HG03571 (cell line): ENCODE measurements around the gene CCDC86.
"Not testable (repeated sequence)": the region's sequence is repeated elsewhere in the genome, so short reads cannot be mapped to it uniquely, and the experiment has no call there.

ENCODE experiments used
- ATAC-seq: cut with Tn5 transposase; IDR thresholded peaks from one replicate; pipeline ENCODE4 v1.9.1; 2021; ENCODE audit not compliant: unreplicated experiment

CCDC86 gene, protein sequence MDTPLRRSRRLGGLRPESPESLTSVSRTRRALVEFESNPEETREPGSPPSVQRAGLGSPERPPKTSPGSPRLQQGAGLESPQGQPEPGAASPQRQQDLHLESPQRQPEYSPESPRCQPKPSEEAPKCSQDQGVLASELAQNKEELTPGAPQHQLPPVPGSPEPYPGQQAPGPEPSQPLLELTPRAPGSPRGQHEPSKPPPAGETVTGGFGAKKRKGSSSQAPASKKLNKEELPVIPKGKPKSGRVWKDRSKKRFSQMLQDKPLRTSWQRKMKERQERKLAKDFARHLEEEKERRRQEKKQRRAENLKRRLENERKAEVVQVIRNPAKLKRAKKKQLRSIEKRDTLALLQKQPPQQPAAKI

DNA sequence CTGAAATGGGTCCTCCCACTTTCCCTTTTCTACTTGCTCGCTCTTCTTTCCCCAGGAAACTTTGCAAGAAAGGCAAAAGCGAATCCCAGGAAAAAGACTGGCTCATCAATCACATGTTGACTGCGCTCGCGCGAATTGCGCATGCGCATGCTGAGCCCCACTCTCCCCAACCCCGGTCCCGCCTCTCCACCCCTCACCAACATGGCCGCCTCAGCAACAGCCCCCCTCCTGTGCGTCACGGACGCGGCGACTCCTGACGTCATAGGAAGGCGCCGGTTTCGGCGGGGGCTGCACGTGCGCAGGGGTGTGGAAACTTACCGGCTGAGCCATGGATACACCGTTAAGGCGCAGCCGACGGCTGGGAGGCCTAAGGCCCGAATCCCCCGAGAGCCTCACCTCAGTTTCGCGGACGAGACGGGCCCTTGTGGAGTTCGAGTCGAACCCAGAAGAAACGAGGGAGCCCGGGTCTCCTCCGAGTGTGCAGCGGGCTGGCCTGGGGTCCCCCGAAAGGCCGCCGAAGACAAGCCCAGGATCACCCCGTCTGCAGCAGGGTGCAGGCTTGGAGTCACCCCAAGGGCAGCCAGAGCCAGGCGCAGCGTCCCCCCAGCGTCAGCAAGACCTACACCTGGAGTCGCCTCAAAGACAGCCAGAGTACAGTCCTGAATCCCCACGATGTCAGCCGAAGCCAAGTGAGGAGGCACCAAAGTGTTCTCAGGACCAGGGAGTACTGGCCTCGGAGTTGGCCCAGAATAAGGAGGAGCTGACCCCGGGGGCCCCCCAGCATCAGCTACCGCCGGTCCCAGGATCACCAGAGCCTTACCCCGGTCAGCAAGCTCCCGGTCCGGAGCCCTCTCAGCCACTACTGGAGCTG lies at the start of gene CCDC86:
Gene CCDC86 (plus strand): TSS at position 317 of the 871 bp plus-strand sequence. CDS start 12 bp downstream, at position 329.
- peak; percentile 78 for ATAC-seq

DNA sequence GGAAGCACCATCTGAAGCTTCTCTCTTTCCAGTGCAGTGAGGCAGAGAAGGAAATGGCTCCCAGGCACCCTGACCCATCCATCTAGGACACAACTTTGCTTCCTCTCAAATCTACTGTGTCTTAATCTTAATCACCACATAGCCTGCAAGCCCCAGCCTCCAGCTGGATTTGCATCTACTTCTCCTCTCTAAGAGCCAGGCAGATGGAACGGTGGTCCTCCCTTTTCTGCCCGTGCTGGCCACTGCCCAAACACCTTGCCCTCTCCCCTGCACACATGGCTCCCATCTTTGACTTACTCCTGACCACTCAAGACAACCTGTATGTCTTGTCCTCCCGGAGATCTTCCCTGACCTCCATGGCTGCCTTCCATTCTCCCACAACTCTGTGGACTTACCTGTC lies 49.4 kb upstream of the CCDC86 start:
- no peak for ATAC-seq

DNA sequence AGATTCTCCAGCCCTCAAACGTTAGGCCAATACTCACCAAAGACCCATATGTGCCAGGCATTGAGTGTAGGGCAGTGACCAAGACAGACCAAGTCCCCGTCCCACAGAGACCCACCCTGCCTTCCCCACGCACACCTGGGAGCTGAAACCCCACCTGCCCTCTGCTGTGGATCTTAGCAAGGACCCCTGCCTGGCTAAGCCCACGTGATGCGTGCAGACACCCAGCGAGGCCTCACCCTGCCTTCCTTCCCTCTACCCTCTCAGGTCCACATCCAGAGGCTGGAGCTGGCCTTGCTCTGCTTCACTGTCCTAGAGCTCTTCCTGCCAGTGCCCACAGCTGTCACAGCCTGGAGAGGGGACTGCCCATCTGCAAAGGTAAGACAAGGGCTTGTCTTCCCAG lies 46.6 kb upstream of the CCDC86 start:
- ATAC-seq: no peak

DNA sequence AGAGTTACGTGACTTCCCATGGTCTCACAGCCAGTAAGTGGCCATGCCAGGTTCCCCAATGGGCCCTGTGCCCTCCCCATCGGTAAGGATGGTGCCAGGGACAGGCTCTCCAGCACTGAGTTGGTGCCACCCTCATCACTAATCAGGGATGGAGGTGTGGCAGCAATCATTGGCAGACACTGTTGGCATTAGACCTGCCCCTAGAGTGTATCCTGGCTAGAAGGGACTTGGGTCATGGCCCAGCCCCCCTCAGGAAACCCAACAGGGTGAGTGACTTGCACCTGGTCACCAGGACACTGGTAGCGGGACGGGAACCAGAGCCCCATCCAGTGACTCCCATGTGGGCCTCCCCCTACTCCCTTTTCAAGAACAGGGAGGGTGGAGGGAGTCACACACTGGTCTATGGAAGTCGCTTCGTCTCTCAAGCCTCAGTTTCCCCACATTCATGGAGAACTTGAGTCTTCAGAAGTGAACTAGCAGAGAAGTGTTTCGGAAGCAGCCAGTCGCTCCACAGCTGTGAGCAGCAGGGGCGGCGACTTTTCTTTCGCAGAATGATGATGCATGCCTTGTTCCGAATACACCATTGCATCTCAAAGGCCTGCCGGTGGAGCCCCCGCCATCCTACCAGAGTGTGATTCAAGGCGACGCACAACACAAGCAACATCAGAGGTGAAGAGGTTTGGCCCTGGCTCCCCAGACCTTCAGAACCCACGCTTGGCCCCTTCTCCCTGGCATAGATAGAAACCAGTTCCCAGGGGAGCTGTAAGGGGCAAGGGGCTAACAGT lies 43.9 kb upstream of the CCDC86 start:
- no peak for ATAC-seq

DNA sequence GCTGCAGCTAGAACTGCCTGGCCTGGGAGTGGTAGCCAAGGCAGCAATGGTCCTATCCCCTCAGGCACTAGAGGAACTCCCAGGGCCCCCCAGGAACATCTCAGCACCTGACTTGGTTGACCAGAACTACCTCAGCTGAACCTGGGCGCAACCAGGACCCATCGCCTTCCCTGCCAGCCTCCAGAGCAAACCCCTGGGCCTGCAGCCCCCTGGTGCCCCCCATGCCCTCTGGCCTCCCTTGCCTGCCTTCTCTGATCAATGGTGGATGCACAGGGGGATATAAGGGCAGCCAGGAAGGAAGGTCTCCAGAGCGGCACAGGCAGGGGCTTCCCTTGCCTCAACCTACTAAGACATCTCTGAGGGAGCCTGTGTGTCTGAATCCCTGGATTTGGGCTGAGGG lies 43.3 kb upstream of the CCDC86 start:
- ATAC-seq: no peak

DNA sequence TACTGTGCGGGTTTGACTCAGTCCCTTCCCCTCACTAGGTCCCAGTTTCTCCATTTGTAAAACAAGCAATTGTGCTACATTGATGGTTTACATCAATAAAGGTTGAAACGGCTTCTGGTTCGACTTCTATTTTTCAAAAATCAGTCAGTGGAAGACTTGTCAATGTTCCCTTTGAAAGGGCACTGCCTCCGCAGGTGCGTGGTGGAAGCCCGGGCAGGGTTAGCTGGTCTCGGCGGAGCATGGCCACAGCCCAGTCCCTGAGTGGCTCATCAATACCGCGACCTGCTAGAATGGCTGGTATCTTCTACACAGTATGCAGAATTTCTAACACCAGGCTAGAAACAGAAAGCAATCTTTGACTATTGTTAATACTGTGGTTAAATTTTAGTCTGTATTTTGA lies 40.7 kb upstream of the CCDC86 start:
- no peak for ATAC-seq

DNA sequence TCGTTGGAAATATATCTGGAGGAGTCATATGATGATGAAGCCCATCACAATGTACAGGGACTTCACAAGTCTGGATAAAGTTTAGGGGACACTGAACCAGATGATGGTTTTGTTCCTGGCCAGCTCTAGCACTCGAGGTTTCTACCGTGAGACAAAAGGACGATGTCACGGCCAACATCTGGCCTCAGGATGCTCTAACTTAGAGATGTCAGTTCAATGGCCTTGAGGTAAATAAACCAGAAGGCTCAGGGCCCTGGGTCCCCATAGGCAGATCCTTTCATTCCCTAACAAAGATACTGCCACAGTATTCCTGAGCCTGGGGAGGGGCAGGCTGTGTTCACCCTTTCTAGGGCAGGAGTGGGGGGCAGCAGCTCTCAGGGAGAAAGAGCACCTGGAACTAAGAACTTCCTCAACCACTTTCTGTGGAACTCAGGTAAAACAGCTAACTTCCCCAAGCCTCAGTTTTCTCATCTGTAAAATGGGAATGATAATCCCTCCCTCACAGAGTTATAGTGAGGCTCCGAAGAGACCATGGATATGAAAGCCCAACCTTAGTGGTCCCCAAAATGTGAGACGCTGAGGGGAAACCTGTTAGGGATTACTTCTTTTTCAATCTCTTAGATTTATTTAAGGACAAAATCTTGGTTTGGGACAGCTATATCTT lies 38.5 kb upstream of the CCDC86 start:
- ATAC-seq: no peak

DNA sequence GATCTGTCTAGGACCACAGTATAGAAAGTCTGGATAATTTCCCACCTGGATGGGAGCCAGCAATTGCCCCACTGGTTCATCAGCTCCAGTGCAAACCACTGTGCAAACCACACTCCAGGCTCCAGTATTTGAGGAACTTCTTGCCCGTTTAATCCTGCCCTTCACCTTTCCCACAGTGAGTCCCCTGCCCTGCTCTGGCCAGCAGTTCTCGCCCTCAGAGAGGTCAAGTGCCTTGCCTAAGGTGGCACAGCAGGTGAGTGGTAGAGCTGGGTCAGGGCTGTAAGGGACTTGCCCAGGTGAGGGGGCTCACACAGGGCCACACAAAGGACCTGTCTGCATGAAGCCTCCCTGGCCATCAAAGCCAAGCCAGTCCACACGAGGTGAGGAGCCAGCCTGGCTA lies 32.7 kb upstream of the CCDC86 start:
- ATAC-seq: no peak

DNA sequence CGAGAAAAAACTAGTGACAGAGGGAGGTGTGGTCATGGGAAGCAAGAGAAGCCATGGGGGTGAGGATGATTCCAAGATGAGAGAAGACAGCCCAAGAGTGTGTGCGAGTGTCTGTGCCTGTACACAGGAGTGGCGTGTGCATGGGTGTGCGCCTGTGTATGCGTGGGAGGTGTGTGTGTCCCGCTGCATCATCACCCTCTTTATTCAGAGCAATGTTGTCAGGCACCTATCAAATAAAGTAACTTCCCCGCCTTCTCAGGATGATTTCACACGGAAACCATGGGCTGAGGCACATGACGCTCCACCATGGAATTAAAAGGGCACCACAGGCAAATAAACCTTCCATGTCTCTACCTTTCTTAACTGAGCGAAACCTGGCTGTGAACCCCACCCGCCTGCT lies 32.2 kb upstream of the CCDC86 start:
- no peak for ATAC-seq

DNA sequence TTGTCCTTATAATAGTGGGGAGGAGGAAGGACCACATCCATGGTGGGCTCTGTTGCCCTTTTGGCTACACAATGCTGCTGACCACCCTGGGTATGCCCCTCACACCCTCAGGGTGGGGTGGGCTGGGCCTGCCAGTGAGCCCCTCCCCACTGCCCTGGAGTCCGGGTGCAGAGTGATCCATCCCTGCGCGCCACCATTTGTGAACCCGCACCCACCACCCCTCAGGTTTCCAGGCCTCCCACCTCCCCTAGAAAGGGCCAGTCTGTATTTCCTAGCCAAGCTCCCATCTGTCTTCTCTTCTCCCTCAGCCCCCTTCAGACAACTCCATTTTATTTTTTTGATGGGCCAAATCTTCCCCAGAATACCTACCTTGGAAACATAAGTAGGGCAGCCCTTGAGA lies 31.8 kb upstream of the CCDC86 start:
- ATAC-seq: no peak

DNA sequence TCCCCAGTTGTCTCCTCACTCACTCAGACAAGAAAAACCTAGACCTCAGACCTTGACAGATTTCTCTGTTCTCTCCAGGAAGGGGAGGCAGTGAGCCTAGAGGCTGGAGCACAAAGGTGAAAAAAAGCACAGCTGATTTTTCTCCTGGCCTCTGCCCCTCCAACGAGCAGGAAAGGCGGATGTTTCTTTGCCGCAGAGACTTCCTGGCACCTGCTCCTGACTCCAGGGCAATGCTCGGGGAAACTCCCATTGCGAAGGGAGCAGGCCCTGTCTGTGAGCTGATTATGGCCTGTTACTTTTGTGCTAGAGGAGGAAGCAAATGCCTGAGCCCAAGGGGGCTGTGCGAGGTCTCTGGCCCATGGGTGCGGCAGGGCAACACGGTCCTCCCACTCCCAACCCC lies 31.3 kb upstream of the CCDC86 start:
- no peak for ATAC-seq

DNA sequence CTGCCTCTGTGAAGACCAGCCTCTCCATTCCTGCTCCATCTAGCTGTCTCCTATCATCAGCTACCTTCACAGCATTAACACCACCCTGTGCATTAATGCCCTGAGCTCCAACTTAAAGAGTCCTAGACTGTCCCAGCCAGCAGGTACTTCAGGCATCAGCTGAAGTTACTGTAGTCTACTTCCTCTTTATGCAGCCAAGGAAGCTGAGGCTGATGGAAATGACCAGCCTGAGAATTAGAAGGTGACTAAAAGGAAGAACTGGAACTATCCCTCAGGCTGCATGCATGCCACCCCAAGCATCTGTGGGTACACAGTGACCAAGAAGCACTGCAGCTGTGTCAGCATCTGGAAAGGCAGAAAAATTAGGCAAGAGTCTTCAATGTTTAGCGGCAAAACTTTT lies 28.6 kb upstream of the CCDC86 start:
- ATAC-seq: no peak

DNA sequence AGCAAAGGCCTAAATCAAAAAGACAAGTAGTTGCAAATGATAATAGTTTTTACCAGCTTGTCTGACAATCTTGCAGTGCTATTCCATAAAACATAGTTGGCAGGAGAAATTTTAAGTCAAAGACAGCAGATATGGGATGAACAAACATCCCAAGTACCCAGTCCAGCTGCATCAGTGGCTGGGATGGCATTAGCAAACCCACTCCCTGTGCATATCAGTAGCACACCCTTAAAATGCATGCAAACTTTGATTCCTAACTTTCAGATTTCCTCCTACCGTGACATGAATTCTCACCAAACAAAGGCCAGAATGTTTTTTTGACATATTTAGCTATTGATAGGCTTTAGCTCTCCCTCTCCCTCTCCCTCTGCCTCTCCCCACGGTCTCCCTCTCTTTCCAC lies 27.8 kb upstream of the CCDC86 start:
- no peak for ATAC-seq

DNA sequence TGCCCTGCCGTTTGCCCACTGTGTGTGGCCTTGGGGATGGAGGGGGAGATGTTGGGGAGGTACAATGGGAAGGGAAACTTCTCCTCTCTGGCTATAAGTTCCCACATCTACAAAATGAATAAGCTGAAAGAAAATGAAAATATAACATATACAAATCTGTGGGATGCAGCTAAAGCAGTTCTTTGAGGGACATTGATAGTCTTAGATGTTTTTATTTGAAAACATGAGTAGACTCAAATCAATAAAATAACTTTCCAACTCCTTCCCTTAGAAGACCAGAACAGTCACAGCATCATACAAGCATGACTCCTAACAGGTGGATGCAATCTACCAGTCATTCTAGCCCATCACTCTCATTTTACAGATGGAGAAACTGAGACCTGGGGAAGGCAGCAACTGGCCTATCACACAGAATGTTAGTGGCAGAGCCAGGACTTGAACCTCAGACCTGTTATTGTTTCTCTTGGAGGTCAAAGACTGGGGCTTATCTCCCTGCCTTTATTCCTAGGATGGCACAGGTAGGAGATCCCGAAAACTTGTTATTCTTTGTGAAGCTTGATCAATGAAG lies 25.2 kb upstream of the CCDC86 start:
- ATAC-seq: no peak

DNA sequence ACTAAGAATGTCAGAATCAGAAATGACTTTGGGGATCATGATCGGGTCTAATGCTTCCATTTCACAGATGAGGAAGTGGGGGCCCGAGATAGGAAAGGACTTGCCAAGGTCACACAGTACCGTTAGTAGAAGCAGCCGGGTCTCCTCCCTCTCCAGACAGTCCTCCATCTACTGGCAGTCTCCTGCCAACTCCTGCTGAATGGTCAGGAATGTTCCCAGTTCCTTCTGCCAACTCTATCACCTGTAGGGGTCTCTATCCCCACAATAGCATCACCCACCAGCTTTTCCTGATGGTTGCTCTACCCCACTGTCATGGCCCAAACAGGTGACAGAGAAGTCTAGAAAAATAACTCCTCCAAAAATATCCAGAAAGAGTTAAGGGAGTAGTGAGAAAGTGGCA lies 23.9 kb upstream of the CCDC86 start:
- ATAC-seq: no peak

DNA sequence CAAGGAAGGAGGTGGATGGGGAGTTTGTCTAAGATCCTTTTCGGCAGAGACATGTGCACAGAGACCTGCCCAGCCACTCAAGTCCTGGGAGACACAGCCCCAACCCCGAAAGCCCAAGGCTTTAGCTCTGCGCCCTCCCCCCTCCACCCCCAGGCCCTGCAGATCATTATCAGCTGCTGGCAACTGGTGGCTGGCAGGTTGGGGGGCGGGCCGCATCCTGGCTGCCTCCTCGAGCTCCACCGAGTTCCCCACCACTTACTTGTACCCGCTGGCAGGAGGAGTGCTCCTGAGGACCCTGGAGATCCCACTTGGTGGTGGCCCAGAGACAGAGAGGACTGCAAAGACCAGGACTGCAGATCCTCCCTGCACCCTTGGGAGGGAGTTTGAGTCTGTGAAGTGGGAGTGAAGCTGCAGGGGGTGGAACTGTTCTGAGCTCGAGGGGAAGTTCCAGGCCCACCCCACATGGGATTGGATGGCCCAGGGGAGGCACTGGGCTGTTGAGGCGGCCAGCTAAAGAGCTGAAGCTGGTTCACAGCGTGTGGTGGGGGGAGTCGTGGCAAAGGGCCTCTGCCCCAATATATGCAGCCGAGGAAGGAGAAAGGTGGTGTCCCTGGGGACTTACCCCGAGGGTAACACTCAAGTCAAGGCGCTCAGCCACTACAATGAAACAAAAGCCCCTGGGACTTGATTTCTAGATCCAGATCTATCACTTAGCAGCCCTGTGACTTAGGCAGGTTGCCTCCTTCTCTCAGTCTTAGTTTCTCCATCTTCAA lies 19.9 kb upstream of the CCDC86 start:
- no peak for ATAC-seq

DNA sequence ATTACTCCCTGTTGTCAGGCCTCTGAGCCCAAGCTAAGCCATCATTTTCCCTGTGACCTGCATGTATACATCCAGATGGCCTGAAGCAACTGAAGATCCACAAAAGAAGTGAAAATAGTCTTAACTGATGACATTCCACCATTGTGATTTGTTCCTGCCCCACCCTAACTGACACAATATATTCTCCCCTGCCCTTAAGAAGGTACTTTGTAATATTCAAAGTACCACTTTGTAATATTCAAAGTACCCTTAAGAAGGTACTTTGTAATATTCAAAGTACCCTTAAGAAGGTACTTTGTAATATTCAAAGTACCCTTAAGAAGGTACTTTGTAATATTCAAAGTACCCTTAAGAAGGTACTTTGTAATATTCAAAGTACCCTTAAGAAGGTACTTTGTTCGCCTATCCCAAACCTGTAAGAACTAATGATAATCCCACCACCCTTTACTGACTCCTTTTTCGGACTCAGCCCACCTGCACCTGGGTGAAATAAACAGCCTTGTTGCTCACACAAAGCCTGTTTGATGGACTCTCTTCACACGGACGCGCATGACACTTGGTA lies 18.1 kb upstream of the CCDC86 start:
- not testable (repeated sequence) for ATAC-seq

DNA sequence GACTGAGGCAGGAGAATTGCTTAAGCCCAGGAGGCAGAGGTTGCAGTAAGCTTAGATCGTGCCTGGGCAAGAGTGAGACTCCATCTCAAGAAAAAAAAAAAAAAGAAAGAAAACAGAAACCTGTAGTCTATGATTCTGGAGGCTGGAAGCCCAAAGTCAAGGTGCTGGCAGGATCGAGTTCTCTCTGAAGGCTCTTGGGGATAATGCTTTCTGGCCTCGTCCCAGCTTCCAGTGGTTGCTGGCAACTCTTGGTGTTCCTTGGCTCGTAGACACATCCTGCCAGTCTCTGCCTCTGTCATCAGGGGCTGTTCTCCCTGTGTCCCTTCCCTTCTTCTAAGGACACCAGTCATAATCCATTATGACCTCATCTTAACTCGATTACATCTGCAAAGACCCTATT lies 16.8 kb upstream of the CCDC86 start:
- ATAC-seq: no peak

DNA sequence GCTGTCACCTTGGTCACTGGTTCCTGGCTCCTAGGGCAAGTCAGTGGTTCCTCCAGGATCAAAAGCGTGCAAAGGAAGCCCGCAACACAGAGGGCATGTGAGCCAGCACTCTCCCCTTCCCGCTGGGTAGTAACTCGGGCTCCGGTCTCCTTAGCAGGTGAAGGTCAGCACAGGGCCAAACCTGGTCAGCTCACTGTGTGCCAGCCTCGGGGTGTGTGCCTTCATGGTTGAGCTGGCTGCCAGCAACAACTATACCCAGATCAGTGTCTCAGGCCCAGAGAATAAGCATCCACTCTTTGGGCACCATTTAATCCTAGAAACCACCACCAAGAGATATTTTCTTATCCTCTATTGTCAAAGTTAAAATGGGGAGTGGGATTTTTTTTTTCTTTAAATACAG lies 16.1 kb upstream of the CCDC86 start:
- ATAC-seq: no peak
